IPS-18c (cell line): ENCODE results near the gene KCNS1.

ENCODE experiments used
- H3K4me3 ChIP-seq: 2 replicates; pipeline ENCODE4 v1.7.0; 2013; ENCODE audit warnings: low read depth, mild to moderate bottlenecking, low read length, moderate library complexity; ENCODE audit not compliant: insufficient read depth
- H3K9me3 ChIP-seq: one replicate; pipeline ENCODE4 v1.6.1; 2013; ENCODE audit warnings: mild to moderate bottlenecking, low read length, moderate library complexity; ENCODE audit not compliant: control insufficient read depth, insufficient read depth

KCNS1 gene

DNA sequence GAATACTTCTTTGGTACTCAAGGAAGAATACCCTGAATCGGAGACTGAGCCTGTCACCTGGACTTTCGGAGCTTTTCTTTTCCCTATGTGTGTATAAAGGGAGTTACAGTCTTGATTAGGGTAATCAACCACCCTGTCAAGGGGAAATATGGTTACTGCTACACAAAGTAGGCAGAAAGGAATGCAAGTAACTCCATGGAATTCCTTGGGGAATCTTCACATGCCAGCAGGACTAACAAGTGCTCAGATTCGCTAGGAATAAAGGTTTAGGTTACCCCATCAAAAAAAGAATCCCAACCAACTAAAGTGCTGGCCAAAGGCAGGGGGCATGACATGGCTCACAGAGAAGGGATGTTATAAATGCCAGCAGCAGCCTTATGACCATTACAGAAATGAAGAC, 10.4 kb downstream of the KCNS1 start:
- no peaks in the 10 kb centered on the region for H3K9me3 ChIP-seq

DNA sequence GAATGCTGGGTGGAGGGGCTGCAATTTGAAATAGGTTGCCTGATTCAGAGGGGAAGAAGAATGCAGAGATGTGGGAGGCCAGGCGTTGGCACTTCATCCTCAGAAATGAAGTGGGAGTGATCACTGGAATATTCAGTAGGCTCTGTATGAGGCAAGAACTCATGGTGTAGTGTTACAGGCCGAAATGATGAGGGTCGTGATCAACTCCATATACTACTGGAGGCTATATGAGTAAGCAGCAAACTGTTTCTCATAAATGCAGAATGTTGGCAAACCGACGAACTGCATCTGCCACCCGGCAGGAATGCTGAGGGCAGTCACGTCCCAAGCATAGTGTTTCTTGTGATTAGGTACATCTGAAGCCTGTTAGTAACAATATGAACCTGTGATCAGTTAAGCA, 12.7 kb downstream of the KCNS1 start:
- Histone ChIP-seq H3K4me3 (no peak overlapping the region), H3K9me3 (no peaks in the 10 kb centered on the region)

More for the DNA sequence above, 10.4 kb downstream of the KCNS1 start:
- no peak overlapping the region for H3K4me3 ChIP-seq

DNA sequence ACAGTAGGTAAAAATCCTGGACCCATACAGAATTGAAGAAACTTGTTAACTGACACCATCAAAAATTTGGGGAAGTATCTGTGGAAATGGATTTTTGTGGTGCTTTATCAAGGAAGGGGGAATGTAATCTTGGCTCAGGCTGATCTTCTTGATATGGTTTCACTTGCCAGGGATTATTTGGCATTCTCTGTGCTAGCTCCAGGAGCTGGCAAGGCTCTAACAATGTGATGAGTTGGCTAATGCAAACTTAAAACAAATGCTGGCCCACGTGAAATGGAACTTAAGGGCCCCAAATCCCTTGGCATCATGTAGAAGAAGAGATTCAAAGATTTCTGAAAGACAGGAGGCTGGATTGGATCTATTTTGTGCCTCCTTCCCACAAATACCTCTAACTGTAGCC, 13.1 kb downstream of the KCNS1 start:
- H3K4me3 ChIP-seq: no peak overlapping the region
- no peaks in the 10 kb centered on the region for H3K9me3 ChIP-seq

DNA sequence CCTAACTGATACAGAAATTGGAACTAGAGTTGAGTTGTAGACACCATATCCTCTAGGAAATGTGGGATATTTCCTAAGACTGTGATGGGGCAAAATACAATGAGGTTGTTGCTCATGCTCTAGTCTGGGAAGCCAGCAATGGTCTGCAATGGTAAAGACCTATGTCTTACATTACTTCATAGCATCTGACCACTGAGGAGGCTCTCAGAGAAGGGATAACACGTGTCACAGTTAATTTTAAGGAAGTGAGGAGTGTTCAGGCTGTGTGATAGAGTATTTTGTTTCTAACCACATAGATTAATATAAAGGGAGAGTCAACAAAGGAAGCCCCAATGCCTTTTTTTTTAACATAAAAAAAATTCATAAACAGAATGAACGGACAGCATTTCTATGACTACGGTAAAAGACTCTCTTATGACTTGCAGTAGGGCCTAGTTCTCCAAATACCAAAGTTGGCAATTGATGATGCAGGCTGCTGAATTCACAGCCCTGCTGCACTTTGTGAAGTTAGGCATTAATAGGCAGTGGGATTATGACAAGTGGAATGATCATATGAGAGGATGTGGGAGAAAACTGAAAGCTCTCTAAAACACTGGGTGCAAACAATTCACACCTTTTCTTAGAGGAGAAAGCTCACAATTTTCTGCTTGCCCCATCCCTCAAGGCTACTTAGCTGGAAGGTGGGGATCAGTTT, 13.7 kb downstream of the KCNS1 start:
- Histone ChIP-seq H3K9me3 (no peaks in the 10 kb centered on the region), H3K4me3 (no peak overlapping the region)

DNA sequence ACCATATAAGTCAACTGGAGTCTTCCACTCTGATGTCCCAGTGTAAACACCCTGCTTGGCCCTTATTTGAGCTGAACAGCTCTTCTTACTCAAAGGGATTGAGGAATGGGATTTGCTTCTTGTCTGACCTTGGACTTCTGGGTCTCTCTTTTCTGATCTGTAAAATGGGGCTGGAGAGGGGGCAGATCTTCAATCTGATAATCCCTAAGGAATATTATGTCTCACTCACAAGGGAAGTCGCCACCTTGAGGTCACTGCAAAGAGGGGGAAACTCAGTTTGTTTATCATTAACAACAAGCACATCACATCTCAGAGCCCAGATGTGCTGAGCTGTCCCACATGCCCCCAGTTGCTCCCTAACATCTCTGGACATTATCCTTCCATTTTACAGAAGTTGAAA, 15.1 kb downstream of the KCNS1 start:
- H3K9me3 ChIP-seq: no peaks in the 10 kb centered on the region

DNA sequence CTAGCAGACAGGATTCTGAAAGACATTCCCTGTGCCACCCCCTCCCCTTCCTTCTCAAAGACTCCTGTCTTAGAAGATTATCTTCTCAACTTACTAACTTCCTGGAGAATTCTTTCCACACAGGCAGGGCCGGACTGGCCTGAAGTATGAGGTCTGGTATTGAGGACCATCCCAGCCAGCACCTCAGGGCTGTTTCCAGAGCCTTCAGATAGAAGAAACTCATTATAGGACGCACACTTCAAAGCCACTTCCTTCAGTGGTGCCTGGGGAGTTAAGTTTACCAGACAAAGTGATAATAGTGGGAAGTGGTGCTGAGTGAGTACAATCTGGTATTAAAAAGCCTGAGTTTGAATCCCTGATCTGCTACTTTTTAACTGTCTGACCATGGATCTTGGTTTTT, 15.6 kb downstream of the KCNS1 start:
- H3K4me3 ChIP-seq: no peak overlapping the region
- no peaks in the 10 kb centered on the region for H3K9me3 ChIP-seq

More for the DNA sequence above, 15.1 kb downstream of the KCNS1 start:
- no peak overlapping the region for H3K4me3 ChIP-seq

DNA sequence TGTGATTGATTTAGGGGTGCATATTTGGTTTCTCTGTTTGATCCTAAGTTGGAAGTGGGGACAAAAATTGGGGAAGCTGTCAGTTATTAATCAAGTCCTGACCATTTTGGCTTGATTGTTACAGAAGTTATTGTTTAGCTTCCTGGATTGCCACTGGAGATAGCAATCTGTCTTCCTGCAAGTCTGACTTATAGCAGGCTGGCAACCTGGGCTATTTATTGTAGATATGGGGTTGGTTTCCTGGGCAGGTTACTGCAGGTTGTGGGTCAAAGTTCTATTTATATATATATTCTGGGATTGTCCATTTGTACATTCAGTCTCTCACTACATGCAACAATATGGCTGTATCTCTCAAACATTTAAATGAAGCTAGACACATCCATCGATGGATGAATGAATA, 17.8 kb downstream of the KCNS1 start:
- no peak overlapping the region for H3K4me3 ChIP-seq
- peaks cover 3% of the 10 kb centered on the region for H3K9me3 ChIP-seq

DNA sequence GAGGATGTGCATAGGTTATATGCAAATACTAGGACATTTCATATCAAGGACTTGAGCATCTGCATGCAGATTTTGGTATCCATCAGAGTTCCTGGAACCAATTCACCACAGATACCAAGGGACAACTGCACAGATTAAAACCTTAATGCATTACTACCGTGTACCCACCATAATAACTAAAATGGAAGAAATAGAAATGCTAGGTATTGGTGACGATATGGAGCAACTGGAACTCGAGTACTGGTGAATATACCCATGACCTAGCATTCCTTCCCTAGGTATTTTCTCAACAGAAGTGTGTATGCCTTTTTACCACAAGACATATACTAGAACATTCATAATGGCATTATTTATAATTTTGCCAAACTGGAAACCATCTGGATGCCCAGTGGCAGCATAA, 18.5 kb downstream of the KCNS1 start:
- Histone ChIP-seq H3K4me3 (no peak overlapping the region), H3K9me3 (peaks cover 3% of the 10 kb centered on the region)

DNA sequence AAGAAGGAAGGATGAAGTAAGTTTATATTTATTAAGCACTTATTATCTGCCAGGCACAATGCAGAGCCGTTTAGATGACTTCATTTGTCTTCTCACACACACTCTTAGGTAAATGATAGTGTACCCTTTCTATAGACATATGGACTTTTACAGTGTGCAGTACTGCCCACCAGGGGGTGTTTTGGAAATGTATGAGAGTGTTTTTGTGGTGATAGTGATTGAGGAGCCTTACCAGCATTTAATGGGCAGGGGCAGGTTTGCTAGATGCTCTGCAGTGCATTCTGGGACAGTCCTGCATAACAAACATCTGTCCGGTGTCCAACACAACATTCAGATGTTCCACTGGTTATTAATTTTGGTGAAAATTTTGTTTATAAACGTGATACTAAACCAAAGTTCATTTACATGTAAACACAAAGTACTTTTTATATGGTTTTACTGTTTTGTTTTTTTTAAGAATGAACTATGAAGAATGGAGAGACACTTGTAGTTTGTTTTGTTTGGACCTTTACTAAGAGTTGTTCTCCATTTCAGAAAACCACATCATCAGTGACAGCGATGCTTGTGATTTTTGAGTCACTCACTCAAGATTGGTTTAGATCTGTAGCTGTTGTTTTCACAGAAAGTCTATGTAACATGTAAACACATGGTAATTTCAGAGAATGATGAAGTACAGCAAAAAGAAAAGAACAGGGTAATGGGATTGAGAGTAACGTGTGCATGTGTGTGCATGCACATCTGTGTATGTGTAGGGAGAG, 19.9 kb downstream of the KCNS1 start:
- no peak overlapping the region for H3K4me3 ChIP-seq
- H3K9me3 ChIP-seq: peaks cover 3% of the 10 kb centered on the region

DNA sequence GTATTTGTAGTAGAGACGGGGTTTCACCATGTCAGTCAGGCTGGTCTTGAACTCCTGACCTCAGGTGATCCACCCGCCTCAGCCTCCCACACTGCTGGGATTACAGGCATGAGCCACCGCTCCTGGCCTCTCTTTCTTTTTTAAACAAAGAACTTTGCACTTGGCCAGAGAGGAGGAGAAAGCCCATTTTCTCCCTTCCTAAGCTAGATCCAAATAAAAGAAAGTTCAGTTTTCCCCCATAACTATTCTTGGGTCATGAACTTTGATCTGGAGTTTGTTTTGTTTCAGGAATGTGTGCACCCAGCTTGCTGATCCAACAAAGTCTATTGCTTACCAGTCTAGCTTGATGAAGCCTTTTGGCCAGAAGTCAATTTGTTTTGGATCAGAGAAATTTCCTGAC, 23.4 kb downstream of the KCNS1 start:
- Histone ChIP-seq H3K4me3 (no peak overlapping the region), H3K9me3 (peaks cover 3% of the 10 kb centered on the region)

DNA sequence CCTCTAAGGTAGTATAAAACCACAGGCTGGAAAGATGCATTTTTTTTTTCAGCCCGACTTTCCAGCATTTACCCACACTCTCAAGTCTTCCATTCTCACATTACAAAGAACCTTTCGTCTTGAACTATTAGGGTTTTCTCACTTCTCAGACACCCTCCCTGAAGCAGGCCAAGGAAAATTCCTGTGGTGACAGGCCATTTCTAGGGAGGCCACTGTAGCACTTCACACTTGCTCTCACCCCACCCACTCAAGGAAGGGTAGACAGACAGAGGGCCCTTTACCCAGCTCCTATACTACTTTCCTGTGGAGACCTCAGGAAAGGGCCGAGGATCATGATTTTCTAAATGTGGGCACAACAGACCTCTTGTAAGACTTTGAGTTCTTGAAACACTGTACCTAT, 27.7 kb downstream of the KCNS1 start:
- H3K4me3 ChIP-seq: no peak overlapping the region
- H3K9me3 ChIP-seq: no peaks in the 10 kb centered on the region

DNA sequence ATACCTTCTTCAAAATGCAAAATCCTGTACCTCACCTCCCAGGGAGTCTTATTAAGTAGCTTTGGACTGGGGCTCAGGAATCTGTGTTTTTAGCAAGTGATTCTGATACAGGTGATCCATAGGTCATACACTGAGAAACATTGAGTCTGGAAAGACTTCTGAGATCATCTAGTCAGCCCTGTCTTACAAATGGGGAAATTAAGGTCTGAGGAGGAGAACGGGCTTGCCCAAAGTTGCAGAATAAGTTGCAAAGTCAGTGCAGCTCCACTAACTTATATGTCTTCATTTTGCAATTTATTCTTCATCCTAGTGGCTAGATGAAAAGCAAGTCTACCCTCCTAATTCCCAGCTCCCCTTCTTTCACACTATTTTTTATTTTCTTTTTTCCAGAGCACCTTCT, 28.9 kb downstream of the KCNS1 start:
- Histone ChIP-seq H3K4me3 (no peak overlapping the region), H3K9me3 (no peaks in the 10 kb centered on the region)

DNA sequence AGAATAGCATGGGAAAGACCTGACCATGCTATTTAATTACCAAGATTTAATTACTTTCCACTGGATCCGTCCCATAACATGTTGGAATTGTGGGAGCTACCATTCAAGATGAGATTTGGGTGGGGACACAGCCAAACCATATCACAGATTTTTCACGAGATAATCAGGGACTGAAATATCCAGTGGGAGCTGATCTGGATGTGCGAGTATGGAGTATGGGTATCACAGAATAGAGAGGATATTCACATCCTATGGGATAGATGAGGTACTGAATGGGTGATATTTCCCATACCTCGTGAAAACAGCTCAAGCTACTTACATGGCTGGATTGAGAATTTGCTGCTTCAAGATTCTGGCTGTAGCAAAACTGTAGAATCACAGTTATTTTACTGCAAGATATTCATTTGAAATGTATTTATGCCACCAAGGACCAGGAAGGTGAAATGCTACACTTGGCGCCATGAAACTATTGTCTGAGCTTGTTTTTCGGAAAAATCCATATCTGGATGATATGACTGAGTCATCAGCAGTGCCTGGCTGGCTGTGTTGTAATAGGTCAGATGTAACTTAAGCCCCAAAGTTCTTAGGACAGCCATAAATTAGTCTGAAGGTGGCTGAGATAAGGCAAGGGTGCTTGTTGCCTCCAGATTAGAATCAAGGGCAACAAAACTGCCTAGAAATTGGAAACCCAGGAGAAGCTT, 29.8 kb downstream of the KCNS1 start:
- Histone ChIP-seq H3K9me3 (no peaks in the 10 kb centered on the region), H3K4me3 (no peak overlapping the region)

DNA sequence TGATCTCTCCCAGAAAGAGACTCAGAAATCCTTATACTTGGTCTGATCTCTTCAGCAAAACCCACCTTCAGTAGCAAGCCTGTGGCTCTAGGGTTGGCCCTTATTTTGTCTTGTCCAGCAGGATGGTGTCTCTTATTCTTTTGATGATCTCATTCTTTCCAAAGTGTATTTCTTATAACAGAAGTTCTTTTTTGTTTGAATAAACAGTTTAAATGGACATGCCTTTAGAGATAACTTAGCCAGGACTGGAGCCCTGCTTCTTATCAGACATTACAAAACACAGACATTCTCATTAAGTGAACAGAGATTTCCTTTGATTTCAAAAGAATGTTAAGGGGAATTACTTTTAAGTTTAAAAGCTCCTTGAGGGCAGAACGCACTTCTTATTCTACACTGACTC, 31.7 kb downstream of the KCNS1 start:
- no peaks in the 10 kb centered on the region for H3K9me3 ChIP-seq
- H3K4me3 ChIP-seq: no peak overlapping the region

DNA sequence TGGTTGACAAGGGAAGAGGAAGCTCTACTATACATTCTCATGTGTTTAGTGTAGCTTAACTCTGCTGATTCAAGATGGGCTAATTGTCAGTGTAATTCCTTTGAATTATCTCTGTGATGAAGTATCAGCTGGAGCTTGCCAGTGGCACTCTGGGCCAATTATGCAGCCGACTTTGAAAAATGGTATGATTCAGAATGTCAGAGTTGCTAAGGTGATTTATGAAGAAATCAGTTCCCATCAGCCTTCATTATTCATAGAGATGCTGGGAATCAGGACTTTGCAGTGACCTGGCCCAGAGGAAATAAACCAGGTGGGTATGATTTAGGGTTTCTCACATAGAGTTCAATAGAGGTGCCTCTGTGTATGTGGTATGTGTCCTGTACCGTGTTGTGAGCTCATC, 33.4 kb downstream of the KCNS1 start:
- Histone ChIP-seq H3K4me3 (no peak overlapping the region), H3K9me3 (no peaks in the 10 kb centered on the region)

DNA sequence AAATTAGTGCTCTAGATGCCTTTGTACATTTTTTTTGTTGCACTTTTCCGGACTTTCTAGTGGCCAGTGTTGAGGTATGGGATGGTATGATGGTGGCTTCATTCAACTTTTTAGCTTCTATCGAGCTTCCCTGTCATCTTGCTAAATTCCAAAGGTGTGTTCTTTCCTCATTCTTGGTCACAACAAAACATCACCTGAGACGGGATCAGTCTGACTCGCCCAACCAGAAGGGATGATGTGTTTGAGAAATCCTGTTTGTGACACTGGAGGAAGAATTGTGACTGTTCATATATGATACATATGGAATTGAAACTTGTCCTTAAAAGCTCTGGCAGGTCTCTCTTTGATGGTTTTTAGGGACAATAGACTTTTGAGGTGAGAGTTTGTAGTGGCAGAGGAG, 33.8 kb downstream of the KCNS1 start:
- no peak overlapping the region for H3K4me3 ChIP-seq
- H3K9me3 ChIP-seq: no peaks in the 10 kb centered on the region

DNA sequence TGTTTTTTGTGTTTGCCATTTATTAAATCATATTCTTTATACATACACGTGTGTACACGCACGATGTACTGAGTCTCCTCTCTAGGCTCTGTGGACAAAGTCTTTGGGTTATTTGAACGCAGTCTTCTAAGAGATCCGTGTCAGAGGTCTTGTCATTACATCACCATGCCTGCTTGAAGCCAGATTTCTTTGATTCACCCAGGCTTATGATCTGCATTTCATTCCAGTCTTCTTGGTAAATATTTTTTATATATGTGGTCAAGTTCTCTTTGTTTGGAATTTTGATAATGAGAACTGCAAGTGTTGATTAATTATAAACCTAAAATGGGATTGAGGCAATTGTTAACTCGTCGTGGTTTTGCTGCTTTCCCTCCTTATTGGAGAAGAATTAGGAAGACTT, 34.6 kb downstream of the KCNS1 start:
- no peaks in the 10 kb centered on the region for H3K9me3 ChIP-seq
- no peak overlapping the region for H3K4me3 ChIP-seq

DNA sequence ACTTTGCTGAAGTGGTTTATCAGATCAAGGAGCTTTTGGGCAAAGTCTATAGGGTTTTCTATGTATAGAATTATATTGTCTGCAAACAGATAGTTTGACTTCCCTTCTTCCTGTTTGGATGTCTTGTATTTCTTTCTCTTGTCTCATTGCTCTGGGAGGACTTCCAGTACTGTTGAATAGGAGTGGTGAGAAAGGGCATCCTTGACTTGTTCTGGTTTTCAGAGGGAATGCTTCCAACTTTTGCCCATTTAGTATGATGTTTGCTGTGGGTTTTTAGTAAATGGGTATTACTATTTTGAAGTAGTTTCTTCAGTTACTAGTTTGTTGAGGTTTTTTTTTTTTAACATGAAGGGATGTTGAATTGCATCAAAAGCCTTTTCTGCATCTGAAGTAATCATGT, 36.1 kb downstream of the KCNS1 start:
- Histone ChIP-seq H3K4me3 (no peak overlapping the region), H3K9me3 (no peaks in the 10 kb centered on the region)
